Measurements from ENCODE around the gene POLR2A.
"Not testable (repeated sequence)": the region's sequence is repeated elsewhere in the genome, so short reads cannot be mapped to it uniquely, and the experiment has no call there.

The POLR2A gene

GRCh38 chr17:7480089-7480384 lies 4.1 kb upstream of the POLR2A start:
- peak overlapping the region; percentile 81 for H3K4me3 ChIP-seq (ENCODE audit: low read depth, low read length)
- H3K27ac ChIP-seq (ENCODE audit: low read depth, low read length), result peak overlapping the region; percentile 22; the same call in 1 of the 2 replicates
- peak overlapping the region; percentile 70 for H2AFZ ChIP-seq (ENCODE audit: low read length, unreplicated experiment)
- H3K36me3 ChIP-seq (ENCODE audit: insufficient read depth, low read length), result no peaks in the 10 kb centered on the region
- peaks cover 51% of the 10 kb centered on the region for H3K79me2 ChIP-seq (ENCODE audit: control insufficient read depth, insufficient read depth, low read length, unreplicated experiment)
- peaks cover 39% of the 10 kb centered on the region for H3K4me1 ChIP-seq (ENCODE audit: control insufficient read depth, insufficient read depth, low read length, unreplicated experiment)
- H3K27me3 ChIP-seq (ENCODE audit: insufficient read depth, low read length), result no peaks in the 10 kb centered on the region

- H2AFZ ChIP-seq (ENCODE audit: low read length, unreplicated experiment); H3K27ac ChIP-seq (ENCODE audit: low read depth, low read length); H3K36me3 ChIP-seq (ENCODE audit: insufficient read depth, low read length); H3K27me3 ChIP-seq (ENCODE audit: insufficient read depth, low read length); H3K4me3 ChIP-seq (ENCODE audit: low read depth, low read length): not testable (repeated sequence)
- H3K79me2 ChIP-seq (ENCODE audit: control insufficient read depth, insufficient read depth, low read length, unreplicated experiment), result peaks cover 49% of the 10 kb centered on the region
- H3K4me1 ChIP-seq (ENCODE audit: control insufficient read depth, insufficient read depth, low read length, unreplicated experiment), result peaks cover 32% of the 10 kb centered on the region
Observed at GRCh38 chr17:7481275-7481674, 2.9 kb upstream of the POLR2A start, which contains the start of gene SLC35G6. Gene SLC35G6, plus strand, starts transcription at chr17:7481446. Its CDS starts 71 bp downstream, at chr17:7481517.

- not testable (repeated sequence) for H2AFZ ChIP-seq (ENCODE audit: low read length, unreplicated experiment); H3K4me3 ChIP-seq (ENCODE audit: low read depth, low read length); H3K27me3 ChIP-seq (ENCODE audit: insufficient read depth, low read length); H3K36me3 ChIP-seq (ENCODE audit: insufficient read depth, low read length)
- Histone ChIP-seq H3K27ac (ENCODE audit: low read depth, low read length) (peak overlapping the region; percentile 97; the same call in 1 of the 2 replicates), H3K4me1 (ENCODE audit: control insufficient read depth, insufficient read depth, low read length, unreplicated experiment) (peaks cover 27% of the 10 kb centered on the region), H3K79me2 (ENCODE audit: control insufficient read depth, insufficient read depth, low read length, unreplicated experiment) (peaks cover 49% of the 10 kb centered on the region)
Observed at GRCh38 chr17:7481842-7482741, 2.1 kb upstream of the POLR2A start.

- Histone ChIP-seq H3K4me1 (ENCODE audit: control insufficient read depth, insufficient read depth, low read length, unreplicated experiment) (peaks cover 27% of the 10 kb centered on the region), H3K4me3 (ENCODE audit: low read depth, low read length) (peak overlapping the region; percentile 81), H3K36me3 (ENCODE audit: insufficient read depth, low read length) (peaks cover 12% of the 10 kb centered on the region; the same call in 1 of the 2 replicates), H3K79me2 (ENCODE audit: control insufficient read depth, insufficient read depth, low read length, unreplicated experiment) (peaks cover 49% of the 10 kb centered on the region), H3K27ac (ENCODE audit: low read depth, low read length) (peak overlapping the region; percentile 97)
- H3K27me3 ChIP-seq (ENCODE audit: insufficient read depth, low read length); H2AFZ ChIP-seq (ENCODE audit: low read length, unreplicated experiment): not testable (repeated sequence)
Observed at GRCh38 chr17:7482742-7483088, 1.5 kb upstream of the POLR2A start.

GRCh38 chr17:7483255-7484066 lies 705 bp upstream of the POLR2A start:
- H3K36me3 ChIP-seq (ENCODE audit: insufficient read depth, low read length), result peaks cover 13% of the 10 kb centered on the region; the same call in 1 of the 2 replicates
- no peaks in the 10 kb centered on the region for H3K27me3 ChIP-seq (ENCODE audit: insufficient read depth, low read length)
- peak overlapping the region; percentile 97 for H3K27ac ChIP-seq (ENCODE audit: low read depth, low read length)
- H3K4me3 ChIP-seq (ENCODE audit: low read depth, low read length), result peak overlapping the region; percentile 81
- peaks cover 22% of the 10 kb centered on the region for H3K4me1 ChIP-seq (ENCODE audit: control insufficient read depth, insufficient read depth, low read length, unreplicated experiment)
- peak overlapping the region; percentile 87 for H2AFZ ChIP-seq (ENCODE audit: low read length, unreplicated experiment)
- H3K79me2 ChIP-seq (ENCODE audit: control insufficient read depth, insufficient read depth, low read length, unreplicated experiment), result peaks cover 46% of the 10 kb centered on the region

- Histone ChIP-seq H3K4me1 (ENCODE audit: control insufficient read depth, insufficient read depth, low read length, unreplicated experiment) (peaks cover 31% of the 10 kb centered on the region), H3K27ac (ENCODE audit: low read depth, low read length) (peak overlapping the region; percentile 58), H3K36me3 (ENCODE audit: insufficient read depth, low read length) (peaks cover 13% of the 10 kb centered on the region; the same call in 1 of the 2 replicates), H3K27me3 (ENCODE audit: insufficient read depth, low read length) (no peaks in the 10 kb centered on the region), H3K4me3 (ENCODE audit: low read depth, low read length) (peak overlapping the region; percentile 81), H2AFZ (ENCODE audit: low read length, unreplicated experiment) (no peak overlapping the region), H3K79me2 (ENCODE audit: control insufficient read depth, insufficient read depth, low read length, unreplicated experiment) (peaks cover 49% of the 10 kb centered on the region)
Observed at GRCh38 chr17:7484919-7485377, 782 bp downstream of the POLR2A start.

- Histone ChIP-seq H3K4me1 (ENCODE audit: control insufficient read depth, insufficient read depth, low read length, unreplicated experiment) (peaks cover 29% of the 10 kb centered on the region), H2AFZ (ENCODE audit: low read length, unreplicated experiment) (no peak overlapping the region), H3K27ac (ENCODE audit: low read depth, low read length) (no peak overlapping the region), H3K79me2 (ENCODE audit: control insufficient read depth, insufficient read depth, low read length, unreplicated experiment) (peaks cover 61% of the 10 kb centered on the region), H3K4me3 (ENCODE audit: low read depth, low read length) (peak overlapping the region; percentile 81), H3K36me3 (ENCODE audit: insufficient read depth, low read length) (peaks cover 13% of the 10 kb centered on the region; the same call in 1 of the 2 replicates), H3K27me3 (ENCODE audit: insufficient read depth, low read length) (no peaks in the 10 kb centered on the region)
Observed at GRCh38 chr17:7486181-7486580, 2.0 kb downstream of the POLR2A start.

GRCh38 chr17:7490144-7490543 lies 6.0 kb downstream of the POLR2A start:
- H2AFZ ChIP-seq (ENCODE audit: low read length, unreplicated experiment), result no peak overlapping the region
- H3K4me3 ChIP-seq (ENCODE audit: low read depth, low read length), result no peak overlapping the region
- no peaks in the 10 kb centered on the region for H3K27me3 ChIP-seq (ENCODE audit: insufficient read depth, low read length)
- H3K79me2 ChIP-seq (ENCODE audit: control insufficient read depth, insufficient read depth, low read length, unreplicated experiment), result peaks cover 93% of the 10 kb centered on the region
- H3K27ac ChIP-seq (ENCODE audit: low read depth, low read length), result no peak overlapping the region
- H3K36me3 ChIP-seq (ENCODE audit: insufficient read depth, low read length), result peaks cover 16% of the 10 kb centered on the region; the same call in 1 of the 2 replicates
- H3K4me1 ChIP-seq (ENCODE audit: control insufficient read depth, insufficient read depth, low read length, unreplicated experiment), result peaks cover 24% of the 10 kb centered on the region

- no peak overlapping the region for H3K27ac ChIP-seq (ENCODE audit: low read depth, low read length)
- H3K36me3 ChIP-seq (ENCODE audit: insufficient read depth, low read length), result peaks cover 20% of the 10 kb centered on the region; the same call in 1 of the 2 replicates
- peaks cover 24% of the 10 kb centered on the region for H3K4me1 ChIP-seq (ENCODE audit: control insufficient read depth, insufficient read depth, low read length, unreplicated experiment)
Observed at GRCh38 chr17:7491583-7491982, 7.4 kb downstream of the POLR2A start.

GRCh38 chr17:7493941-7494340 lies 9.8 kb downstream of the POLR2A start:
- H3K4me3 ChIP-seq (ENCODE audit: low read depth, low read length), result no peak overlapping the region
- no peak overlapping the region for H3K27ac ChIP-seq (ENCODE audit: low read depth, low read length)
- peaks cover 36% of the 10 kb centered on the region; the same call in 1 of the 2 replicates for H3K36me3 ChIP-seq (ENCODE audit: insufficient read depth, low read length)
- H3K79me2 ChIP-seq (ENCODE audit: control insufficient read depth, insufficient read depth, low read length, unreplicated experiment), result peaks cover 84% of the 10 kb centered on the region
- H2AFZ ChIP-seq (ENCODE audit: low read length, unreplicated experiment), result no peak overlapping the region
- H3K4me1 ChIP-seq (ENCODE audit: control insufficient read depth, insufficient read depth, low read length, unreplicated experiment), result peaks cover 8% of the 10 kb centered on the region
- H3K27me3 ChIP-seq (ENCODE audit: insufficient read depth, low read length), result no peaks in the 10 kb centered on the region

More at GRCh38 chr17:7491583-7491982, 7.4 kb downstream of the POLR2A start:
- peaks cover 93% of the 10 kb centered on the region for H3K79me2 ChIP-seq (ENCODE audit: control insufficient read depth, insufficient read depth, low read length, unreplicated experiment)
- H3K4me3 ChIP-seq (ENCODE audit: low read depth, low read length), result no peak overlapping the region
- H3K27me3 ChIP-seq (ENCODE audit: insufficient read depth, low read length), result no peaks in the 10 kb centered on the region
- H2AFZ ChIP-seq (ENCODE audit: low read length, unreplicated experiment), result no peak overlapping the region
